Activated T-helper 1 cell treated with anti-CD3 and anti-CD28 coated beads, Interleukin-12 subunit alpha, Interleukin-12 subunit beta, Interleukin-2, Interleukin-4 antibody, amounts not matched to agents 30 ng/mL and 10 ng/mL and 1 ng/mL, durations not matched to agents 14 hours and 24 hours and 36 hours (primary cell): ENCODE results near the gene TTLL11. TPM values are rescaled to one million over a fixed set of nuclear protein-coding genes. Genes with fewer than 3 reads are reported as not detected.

ENCODE experiments used
- DNase-seq: peaks from one replicate; pipeline ENCODE4 v3.0.0; 2021; ENCODE audit warnings: low spot score
- H3K27ac Mint-ChIP-seq: one replicate; pipeline ENCODE4 v1.8.0; 2021; ENCODE audit warnings: mild to moderate bottlenecking, mixed read lengths
- H3K27me3 Mint-ChIP-seq: one replicate; pipeline ENCODE4 v1.8.0; 2022; ENCODE audit warnings: mild to moderate bottlenecking, moderate library complexity, mixed read lengths; ENCODE audit not compliant: insufficient read depth
- H3K36me3 Mint-ChIP-seq: one replicate; pipeline ENCODE4 v1.8.0; 2021; ENCODE audit warnings: low read depth, mixed read lengths
- H3K4me1 Mint-ChIP-seq: one replicate; pipeline ENCODE4 v1.8.0; 2021; ENCODE audit warnings: low read depth, mixed read lengths
- H3K4me3 Mint-ChIP-seq: one replicate; pipeline ENCODE4 v1.8.0; 2021; ENCODE audit warnings: mild to moderate bottlenecking, moderate library complexity, mixed read lengths
- H3K9me3 Mint-ChIP-seq: one replicate; pipeline ENCODE4 v1.8.0; 2021; ENCODE audit warnings: mixed read lengths
- intact Hi-C: fragments of 100-400 bp; cut with micrococcal nuclease; formaldehyde crosslinking; loops from one replicate; pipeline ENCODE4 v1.15.1; 2024
- total RNA-seq: library from RNA; stranded (reverse); gene quantifications from 2 replicates; pipeline ENCODE4 v1.2.3, GENCODE V29; 2022

TTLL11 gene
- total RNA-seq, 1 donor from 2014 or later: 3.0 TPM

DNA sequence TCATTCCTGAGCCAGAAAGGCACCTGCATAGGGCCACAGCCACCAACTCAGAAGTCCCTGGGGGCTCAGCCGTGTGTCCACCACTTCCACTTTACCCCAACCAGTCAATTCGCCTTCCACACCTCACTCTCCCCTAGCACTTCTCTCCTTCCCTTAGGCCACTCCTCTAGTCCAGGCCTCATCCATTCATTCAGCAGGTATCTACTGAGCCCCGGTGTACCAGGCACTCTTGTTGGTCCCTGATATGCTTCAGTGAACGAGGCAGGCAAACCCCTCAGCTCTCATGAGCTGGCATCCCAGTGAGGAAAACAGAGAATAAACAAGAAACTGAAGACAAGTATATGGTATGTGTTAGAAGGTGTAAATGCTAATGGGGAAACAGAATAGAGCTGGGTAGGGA is 37.7 kb upstream of the TTLL11 start:
- intact Hi-C loops: no loop called here
- Mint-ChIP-seq H3K4me3 (no peak overlapping the region), H3K9me3 (no peaks in the 10 kb centered on the region), H3K27me3 (peaks cover 31% of the 10 kb centered on the region), H3K36me3 (no peaks in the 10 kb centered on the region), H3K27ac (no peak overlapping the region), H3K4me1 (no peaks in the 10 kb centered on the region)
- no peak for DNase-seq

- intact Hi-C loops: loop anchor here (10.0 kb wide), 2 partner anchors 85 to 135 kb away; partner anchors contain the start of genes MRRF and RBM18
- Mint-ChIP-seq H3K4me1 (peaks cover 5% of the 10 kb centered on the region), H3K36me3 (no peaks in the 10 kb centered on the region), H3K4me3 (no peak overlapping the region), H3K27me3 (peaks cover 34% of the 10 kb centered on the region), H3K27ac (no peak overlapping the region), H3K9me3 (no peaks in the 10 kb centered on the region)
- DNase-seq: no peak
Measured at GRCh38 chr9:122129969-122130368, 36.9 kb upstream of the TTLL11 start.

DNA sequence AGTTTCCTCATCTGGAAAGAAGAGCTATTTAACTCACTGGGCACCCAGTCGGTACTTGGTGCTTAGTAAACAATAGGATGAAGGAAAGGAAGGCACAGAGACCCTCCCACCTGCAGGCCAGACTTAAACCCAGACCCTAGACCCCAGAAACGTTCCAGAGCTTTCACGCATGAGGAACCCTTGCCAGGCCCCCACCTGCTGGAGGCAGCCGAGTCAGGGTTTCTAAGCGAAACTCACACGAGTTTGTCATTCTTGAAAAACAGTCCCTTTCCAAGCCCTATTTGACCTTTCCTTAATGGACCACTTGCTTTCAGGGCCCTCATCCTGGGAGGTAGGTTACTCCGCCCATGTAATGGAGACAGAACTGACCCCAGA is 35.8 kb upstream of the TTLL11 start:
- Mint-ChIP-seq H3K36me3 (no peaks in the 10 kb centered on the region), H3K27me3 (peaks cover 37% of the 10 kb centered on the region), H3K4me3 (no peak overlapping the region), H3K9me3 (no peaks in the 10 kb centered on the region), H3K4me1 (peaks cover 5% of the 10 kb centered on the region), H3K27ac (no peak overlapping the region)
- DNase-seq: no peak
- intact Hi-C loops: loop anchor here (10.0 kb wide), 2 partner anchors 86 to 136 kb away; partner anchors contain the start of genes MRRF and RBM18

DNA sequence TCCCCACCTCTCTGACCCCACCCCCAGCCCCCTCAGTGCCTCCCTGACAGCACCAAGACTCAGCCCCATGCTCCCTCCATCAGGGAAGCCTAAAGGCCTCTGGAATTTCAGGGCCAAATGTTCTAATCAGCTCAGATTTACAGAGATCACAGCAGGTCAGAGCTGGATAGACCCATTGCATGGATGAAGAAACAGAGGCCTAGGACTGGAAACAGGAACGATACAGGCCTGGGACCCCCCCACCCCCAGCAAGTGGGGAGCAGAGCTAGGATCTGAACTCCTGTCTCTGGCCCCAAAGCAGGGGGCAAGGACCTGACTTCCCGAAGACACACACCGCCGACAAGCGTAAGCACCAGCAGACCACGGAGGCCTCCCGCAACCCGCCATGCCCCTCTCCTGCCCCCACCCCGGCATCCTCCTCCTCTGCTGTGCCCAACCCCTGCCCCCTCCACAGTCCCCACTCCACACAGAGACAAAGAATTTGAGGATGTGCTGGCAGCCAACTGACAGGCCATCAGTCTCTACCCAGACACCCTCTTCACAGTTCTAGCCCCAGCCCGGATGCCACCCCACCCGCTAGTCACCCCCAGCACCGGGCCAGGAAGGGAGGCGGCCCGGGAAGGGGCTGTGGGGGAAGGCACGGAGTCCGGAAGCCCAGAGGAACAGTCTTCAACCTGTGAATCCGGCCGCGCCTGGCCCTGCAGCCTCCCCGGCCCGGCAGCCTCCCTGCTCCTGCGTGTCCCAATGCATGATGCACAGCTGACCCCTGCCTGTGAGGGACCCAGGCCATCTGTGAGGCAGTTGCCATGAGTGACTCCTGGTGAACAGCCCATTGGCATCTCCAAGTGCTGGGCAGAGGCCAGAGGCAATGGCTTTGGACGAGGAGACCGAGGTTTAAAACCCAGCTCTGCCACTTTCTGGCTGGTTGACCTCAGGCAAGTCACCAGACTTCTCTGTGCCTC is 35.2 kb upstream of the TTLL11 start:
- Mint-ChIP-seq H3K27ac (no peak overlapping the region), H3K27me3 (peaks cover 36% of the 10 kb centered on the region), H3K4me3 (no peak overlapping the region), H3K4me1 (peaks cover 5% of the 10 kb centered on the region), H3K36me3 (no peaks in the 10 kb centered on the region), H3K9me3 (no peaks in the 10 kb centered on the region)
- DNase-seq: no peak
- intact Hi-C loops: loop anchor here (10.0 kb wide), 2 partner anchors 87 to 137 kb away; partner anchors contain the start of genes MRRF and RBM18

- Mint-ChIP-seq H3K36me3 (no peaks in the 10 kb centered on the region), H3K4me1 (peaks cover 5% of the 10 kb centered on the region), H3K27me3 (peaks cover 39% of the 10 kb centered on the region), H3K27ac (no peak overlapping the region), H3K4me3 (no peak overlapping the region), H3K9me3 (no peaks in the 10 kb centered on the region)
- no peak for DNase-seq
- intact Hi-C loops: loop anchor here (10.0 kb wide), 2 partner anchors 87 to 137 kb away; partner anchors contain the start of genes MRRF and RBM18
Measured at GRCh38 chr9:122127396-122127798, 34.3 kb upstream of the TTLL11 start.

- H3K27me3 Mint-ChIP-seq: peaks cover 33% of the 10 kb centered on the region
- no peak overlapping the region for H3K27ac Mint-ChIP-seq
- intact Hi-C loops: loop anchor here (10.0 kb wide), 2 partner anchors 88 to 138 kb away; partner anchors contain the start of genes MRRF and RBM18
- peak overlapping the region; percentile 34 for H3K4me3 Mint-ChIP-seq
- H3K36me3 Mint-ChIP-seq: no peaks in the 10 kb centered on the region
- no peaks in the 10 kb centered on the region for H3K9me3 Mint-ChIP-seq
- no peak for DNase-seq
- peaks cover 5% of the 10 kb centered on the region for H3K4me1 Mint-ChIP-seq
Measured at GRCh38 chr9:122126331-122127261, 33.5 kb upstream of the TTLL11 start.

DNA sequence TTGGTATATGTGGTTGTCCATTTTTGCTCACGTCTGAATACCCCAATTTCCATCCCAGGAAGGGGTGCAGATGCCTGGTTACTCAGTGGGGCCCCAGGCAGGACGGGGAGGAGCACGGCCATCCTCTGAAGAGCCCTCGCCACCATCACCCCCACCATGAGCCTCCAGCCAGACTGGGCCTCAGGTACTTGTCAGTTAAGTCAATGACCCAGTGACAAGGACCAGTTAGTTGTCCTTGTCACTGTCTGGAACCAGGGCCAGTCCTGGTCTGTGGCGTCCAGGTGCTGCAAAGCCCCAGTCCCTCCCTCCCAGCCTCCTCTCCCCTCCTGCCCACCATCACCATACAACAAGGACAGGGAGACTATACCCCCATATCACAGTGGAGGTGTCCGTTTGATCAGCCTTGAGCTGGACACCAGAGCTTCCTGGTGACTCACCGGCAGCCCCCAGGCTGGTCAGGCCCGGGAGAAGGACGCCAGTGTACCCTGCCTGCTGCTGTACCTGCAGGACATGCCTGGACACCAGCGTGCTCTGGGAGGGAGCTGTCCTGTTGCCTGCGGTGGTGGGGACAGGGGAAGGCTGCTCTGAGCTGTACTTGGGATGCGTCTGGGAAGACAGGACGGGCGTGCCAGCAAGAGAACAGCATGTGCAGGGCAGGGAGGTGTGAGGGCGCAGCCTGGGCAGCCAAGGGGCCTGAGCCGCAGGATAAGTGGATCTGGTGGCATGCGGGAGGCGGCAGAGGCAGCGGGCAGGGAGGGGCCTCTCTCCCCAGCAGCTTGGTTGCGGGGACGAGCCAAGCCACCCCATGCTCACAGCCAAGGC is 32.6 kb upstream of the TTLL11 start:
- intact Hi-C loops: loop anchor here (1.0 to 10.0 kb wide), 5 partner anchors 89 to 685 kb away; partner anchors contain the start of genes MRRF and RBM18
- no peak overlapping the region for H3K4me3 Mint-ChIP-seq
- DNase-seq: no peak
- no peaks in the 10 kb centered on the region for H3K36me3 Mint-ChIP-seq
- peaks cover 5% of the 10 kb centered on the region for H3K4me1 Mint-ChIP-seq
- no peaks in the 10 kb centered on the region for H3K9me3 Mint-ChIP-seq
- H3K27ac Mint-ChIP-seq: no peak overlapping the region
- H3K27me3 Mint-ChIP-seq: peaks cover 31% of the 10 kb centered on the region

DNA sequence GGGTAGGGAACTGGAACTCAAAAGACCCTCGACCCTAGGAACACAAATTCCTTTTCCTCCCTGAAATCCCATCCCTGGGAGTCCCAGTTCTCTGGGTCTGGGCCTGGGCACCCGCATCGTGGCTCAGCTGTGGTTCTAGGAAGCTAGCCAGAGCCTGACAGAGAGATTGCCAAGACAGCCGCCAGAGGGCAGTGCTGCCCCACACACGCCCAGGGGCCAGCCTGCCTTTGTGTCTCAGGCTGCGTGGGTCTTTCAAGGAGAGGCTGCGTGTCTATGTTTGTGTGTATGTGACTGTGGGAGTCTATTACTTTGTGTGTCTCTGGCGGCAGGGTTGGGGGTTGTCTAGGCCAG is 32.0 kb upstream of the TTLL11 start:
- intact Hi-C loops: loop anchor here (1.0 to 10.0 kb wide), 5 partner anchors 90 to 685 kb away; partner anchors contain the start of genes MRRF and RBM18
- H3K27ac Mint-ChIP-seq: no peak overlapping the region
- H3K36me3 Mint-ChIP-seq: no peaks in the 10 kb centered on the region
- no peak overlapping the region for H3K4me3 Mint-ChIP-seq
- H3K9me3 Mint-ChIP-seq: no peaks in the 10 kb centered on the region
- peak; percentile 60 for DNase-seq
- peaks cover 29% of the 10 kb centered on the region for H3K27me3 Mint-ChIP-seq
- H3K4me1 Mint-ChIP-seq: peaks cover 5% of the 10 kb centered on the region

DNA sequence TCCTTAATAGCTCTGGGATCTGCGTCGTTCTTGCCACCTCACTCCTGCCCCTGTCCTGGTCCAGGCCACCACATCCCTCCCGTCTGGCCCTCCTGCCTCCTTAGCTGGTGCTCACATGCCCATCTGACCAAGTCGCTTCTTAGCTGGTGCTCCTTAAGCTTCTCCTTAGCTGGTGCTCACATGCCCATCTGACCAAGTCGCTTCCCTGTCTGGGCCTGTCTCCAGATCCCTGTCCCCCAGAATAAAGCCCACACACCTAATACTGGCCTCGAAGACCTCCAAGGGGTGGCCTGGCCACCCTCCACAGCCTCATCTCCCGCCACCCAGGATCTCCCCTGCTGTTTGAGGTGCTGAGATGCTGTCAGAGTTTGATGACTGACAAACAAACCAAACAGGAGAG is 31.4 kb upstream of the TTLL11 start:
- Mint-ChIP-seq H3K4me1 (peaks cover 5% of the 10 kb centered on the region), H3K36me3 (no peaks in the 10 kb centered on the region), H3K4me3 (no peak overlapping the region), H3K27me3 (peaks cover 29% of the 10 kb centered on the region), H3K27ac (no peak overlapping the region), H3K9me3 (no peaks in the 10 kb centered on the region)
- intact Hi-C loops: loop anchor here (10.0 kb wide), 2 partner anchors 90 to 140 kb away; partner anchors contain the start of genes MRRF and RBM18
- DNase-seq: no peak

GRCh38 chr9:122124048-122124447 is 30.9 kb upstream of the TTLL11 start:
- intact Hi-C loops: loop anchor here (10.0 kb wide), 2 partner anchors 91 to 141 kb away; partner anchors contain the start of genes MRRF and RBM18
- H3K27ac Mint-ChIP-seq: no peak overlapping the region
- H3K4me1 Mint-ChIP-seq: peaks cover 5% of the 10 kb centered on the region
- no peaks in the 10 kb centered on the region for H3K9me3 Mint-ChIP-seq
- no peak for DNase-seq
- no peak overlapping the region for H3K4me3 Mint-ChIP-seq
- no peaks in the 10 kb centered on the region for H3K36me3 Mint-ChIP-seq
- peaks cover 29% of the 10 kb centered on the region for H3K27me3 Mint-ChIP-seq

DNA sequence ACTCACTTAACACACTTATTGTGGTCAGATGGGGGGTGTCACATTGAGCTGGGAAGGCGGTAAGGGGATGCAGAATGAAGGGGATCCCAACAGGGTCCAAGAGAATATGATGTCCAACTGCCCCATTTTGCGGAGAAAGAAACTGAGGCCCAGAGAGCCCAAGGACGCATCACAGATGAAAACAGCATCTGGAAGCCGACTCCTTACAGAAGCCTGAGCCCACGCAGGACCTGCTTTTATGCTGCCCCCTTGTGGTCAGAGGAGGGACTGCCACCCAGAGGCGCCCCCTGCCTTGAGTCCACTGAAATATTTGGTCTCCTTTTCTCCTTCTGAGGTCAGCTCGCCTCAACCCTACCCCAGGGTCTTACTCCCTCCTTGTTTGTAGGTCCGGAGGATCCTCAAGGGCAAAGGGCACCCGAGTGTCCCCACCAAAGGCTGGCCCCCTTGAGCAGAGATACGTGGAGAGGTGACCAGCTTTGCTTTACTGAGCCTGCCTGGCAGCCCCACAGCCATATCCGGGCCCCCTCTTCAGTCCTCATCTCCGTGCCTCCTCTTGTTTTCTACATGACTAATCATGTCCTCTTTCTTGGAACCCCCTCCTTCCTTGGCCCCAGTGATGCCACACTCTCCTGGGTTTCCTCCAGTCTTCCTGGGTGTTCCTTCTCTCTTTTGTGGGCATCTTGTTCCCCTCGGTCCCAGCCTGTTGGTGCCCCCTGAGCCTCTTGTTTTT is 30.0 kb upstream of the TTLL11 start:
- peaks cover 29% of the 10 kb centered on the region for H3K27me3 Mint-ChIP-seq
- no peaks in the 10 kb centered on the region for H3K9me3 Mint-ChIP-seq
- intact Hi-C loops: loop anchor here (1.0 to 10.0 kb wide), 3 partner anchors 24 to 142 kb away; partner anchors contain the start of genes MRRF and RBM18
- H3K27ac Mint-ChIP-seq: no peak overlapping the region
- peak; percentile 59 for DNase-seq
- no peak overlapping the region for H3K4me3 Mint-ChIP-seq
- peaks cover 5% of the 10 kb centered on the region for H3K4me1 Mint-ChIP-seq
- no peaks in the 10 kb centered on the region for H3K36me3 Mint-ChIP-seq
